ENCODE results near the gene CERS3. TPM values are rescaled to one million over a fixed set of nuclear protein-coding genes. Genes with fewer than 3 reads are reported as not detected.

CERS3 gene
- total RNA-seq: not detected in 2 replicates

DNA sequence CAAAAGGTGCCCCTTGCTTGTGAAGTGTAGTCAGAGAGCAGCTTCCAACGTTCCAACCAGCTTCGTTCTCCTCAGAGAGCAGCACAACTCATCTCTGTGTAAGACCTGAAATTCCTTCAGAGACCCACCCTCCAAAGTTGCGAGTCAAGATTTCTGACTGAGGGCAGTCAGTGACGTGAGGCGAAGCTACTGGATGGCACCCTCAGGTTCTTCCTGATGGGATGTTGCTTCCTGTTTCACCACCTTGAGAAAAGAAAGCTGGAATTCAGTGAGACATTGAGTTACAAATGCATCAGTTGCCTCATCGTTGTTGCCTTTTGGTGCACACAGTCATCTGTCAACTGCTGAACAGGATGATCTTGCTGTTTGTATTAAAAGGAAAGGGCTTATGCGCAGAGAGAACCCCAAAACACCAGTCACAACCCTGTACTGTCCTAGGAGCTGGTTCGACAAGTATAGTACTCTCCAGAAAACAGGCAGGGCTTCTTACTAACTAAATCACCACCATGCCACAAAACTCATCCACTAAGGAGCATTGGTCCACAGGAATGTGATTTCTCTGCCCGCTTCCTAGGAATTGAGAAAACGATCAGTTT is at the start of gene CERS3:
TSS of gene CERS3 (minus strand) at position 118 of the 596 bp plus-strand sequence. CDS start 27,101 bp downstream, outside the sequence.

Other genes with a start within 250 kb of the CERS3 start
- 0.11 and 0.25 TPM in 2 replicates for gene ADAMTS17, start 187.0 kb downstream of the CERS3 start, total RNA-seq
- 12.7 and 17.8 TPM in 2 replicates for gene LINS1, start 73.2 kb upstream of the CERS3 start, total RNA-seq
- 21.1 and 21.8 TPM in 2 replicates for gene ASB7, start 73.6 kb upstream of the CERS3 start, total RNA-seq

Data from uterine smooth muscle cell (primary cell).